22Rv1 (cell line): Measurements from ENCODE around the gene SDHC.

Experiments
- H3K27ac ChIP-seq: fragments of 450-650 bp; 2 replicates; pipeline ENCODE4 v1.5.1; 2017
- CTCF ChIP-seq: fragments of 450-650 bp; IDR thresholded peaks from 2 replicates; pipeline ENCODE4 v1.5.1; 2017; ENCODE audit warnings: mild to moderate bottlenecking
- ZFX ChIP-seq: fragments of 450-650 bp; IDR thresholded peaks from 2 replicates; pipeline ENCODE4 v1.6.1; 2017; ENCODE audit warnings: antibody characterized with exemption, borderline replicate concordance

The SDHC gene

GRCh38 chr1:161314201-161314981 lies at the start of gene SDHC:
SDHC (plus strand) TSS chr1:161314381; CDS start chr1:161314406, 25 bp downstream.
- H3K27ac ChIP-seq = peak within 1 kb of the TSS; percentile 68
- peak; percentile 53 for TF ChIP-seq CTCF
- TF ChIP-seq ZFX = no peak

DNA sequence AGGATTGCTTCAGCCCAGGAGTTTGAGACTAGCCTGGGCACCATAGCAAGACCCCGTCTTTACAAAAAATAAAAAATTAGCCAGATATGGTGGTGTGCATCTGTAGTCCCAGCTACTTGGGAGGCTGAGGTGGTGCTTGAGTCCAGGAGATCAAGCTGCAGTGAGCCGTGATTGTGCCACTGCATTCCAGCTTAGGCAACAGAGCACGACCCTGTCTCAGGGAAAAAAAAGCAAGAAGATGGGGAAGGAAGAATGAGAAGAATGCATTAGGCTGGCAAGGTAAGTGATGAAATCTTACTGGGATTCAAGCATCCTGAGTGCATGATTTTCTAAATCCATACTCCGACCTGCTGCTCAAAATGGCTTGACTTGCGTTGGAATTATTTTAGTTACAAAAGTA lies 48.9 kb upstream of the SDHC start:
- no peak overlapping the region for H3K27ac ChIP-seq
- TF ChIP-seq ZFX = no peak
- TF ChIP-seq CTCF = no peak

- no peak overlapping the region for H3K27ac ChIP-seq
- TF ChIP-seq CTCF (no peak), ZFX (no peak)
These were observed 48.0 kb upstream of the SDHC start for GRCh38 chr1:161266202-161266601.

- no peak for TF ChIP-seq CTCF
- no peak for TF ChIP-seq ZFX
- no peak overlapping the region for H3K27ac ChIP-seq
These were observed 47.3 kb upstream of the SDHC start for GRCh38 chr1:161266836-161267235.

DNA sequence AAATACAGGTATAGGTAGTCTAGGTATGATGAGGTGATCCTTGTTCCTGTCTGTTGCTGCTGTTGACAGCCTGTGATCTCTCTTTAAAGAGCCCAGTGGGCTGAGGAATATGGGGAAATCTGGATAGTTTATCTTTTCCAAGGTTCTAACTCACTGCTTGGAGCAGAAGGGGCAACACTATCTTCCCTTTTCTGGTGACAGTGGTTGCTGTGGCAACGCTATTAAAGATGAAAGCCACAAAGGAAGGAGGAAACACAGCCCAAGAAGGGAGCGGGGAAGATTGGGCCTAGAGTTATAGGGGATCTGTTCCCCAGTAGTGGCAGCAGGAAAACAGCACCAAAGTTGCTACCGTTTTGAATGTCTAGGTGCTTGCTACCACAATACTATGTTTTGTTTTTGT lies 46.9 kb upstream of the SDHC start:
- H3K27ac ChIP-seq = no peak overlapping the region
- no peak for TF ChIP-seq ZFX
- no peak for TF ChIP-seq CTCF

GRCh38 chr1:161273402-161273801 lies 40.8 kb upstream of the SDHC start:
- TF ChIP-seq ZFX (no peak), CTCF (no peak)
- no peak overlapping the region for H3K27ac ChIP-seq

DNA sequence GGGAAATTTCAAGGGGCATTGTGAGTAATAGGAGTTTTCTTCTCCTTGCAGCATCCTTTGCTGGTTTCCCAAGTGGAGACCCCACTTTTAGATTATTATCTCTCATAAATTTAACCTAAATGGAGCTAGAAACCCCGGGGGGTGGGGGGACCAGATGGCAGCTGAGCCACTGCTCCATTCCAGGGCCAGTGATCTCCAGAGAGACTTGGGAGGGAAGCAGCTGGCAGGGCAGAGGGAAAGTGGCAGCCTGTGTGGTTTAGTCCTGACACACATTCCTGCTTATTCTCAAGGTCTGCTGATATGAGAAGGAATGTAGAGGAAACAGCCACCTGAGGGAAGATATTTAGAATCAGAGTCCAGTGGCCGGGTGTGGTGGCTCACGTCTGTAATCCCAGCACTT lies 39.3 kb upstream of the SDHC start:
- TF ChIP-seq CTCF = no peak
- no peak for TF ChIP-seq ZFX
- no peak overlapping the region for H3K27ac ChIP-seq
